Measurements from ENCODE around the gene SLC16A12.

The SLC16A12 gene

GRCh38 chr10:89521368-89521767 is 14.0 kb downstream of the SLC16A12 start:
- H3K9ac ChIP-seq (ENCODE audit: low read length): no peak overlapping the region
- H3K79me2 ChIP-seq (ENCODE audit: insufficient read depth, low read length): no peaks in the 10 kb centered on the region
- H2AFZ ChIP-seq (ENCODE audit: low read length): no peak overlapping the region
- no peaks in the 10 kb centered on the region for H4K20me1 ChIP-seq (ENCODE audit: insufficient read depth, low read length)
- no peaks in the 10 kb centered on the region for H3K27me3 ChIP-seq (ENCODE audit: insufficient read depth, low read length)
- no peaks in the 10 kb centered on the region for H3K36me3 ChIP-seq (ENCODE audit: insufficient read depth, low read length)
- no peak overlapping the region for H3K27ac ChIP-seq (ENCODE audit: low read depth, low read length, poor library complexity, severe bottlenecking)
- no peak overlapping the region for H3K4me2 ChIP-seq (ENCODE audit: low read length)
- H3K4me1 ChIP-seq (ENCODE audit: insufficient read depth, low read length, severe bottlenecking): no peaks in the 10 kb centered on the region
- no peaks in the 10 kb centered on the region for H3F3A ChIP-seq (ENCODE audit: insufficient read depth, low read length)
- no peak overlapping the region for H3K4me3 ChIP-seq (ENCODE audit: low read depth, low read length, poor library complexity, severe bottlenecking)
- H3K9me2 ChIP-seq (ENCODE audit: low read depth, low read length): no peaks in the 10 kb centered on the region
- no peak for TF ChIP-seq CTCF (IDR thresholded peaks at IDR 0.05; ENCODE audit: low read length)
- no peak for TF ChIP-seq EZH2 (IDR thresholded peaks at IDR 0.05; ENCODE audit: borderline replicate concordance, low read length)
- H3K9me3 ChIP-seq (ENCODE audit: low read length): no peaks in the 10 kb centered on the region

- no peaks in the 10 kb centered on the region for H3K4me1 ChIP-seq (ENCODE audit: insufficient read depth, low read length, severe bottlenecking)
- no peaks in the 10 kb centered on the region for H4K20me1 ChIP-seq (ENCODE audit: insufficient read depth, low read length)
- no peak overlapping the region for H3K9ac ChIP-seq (ENCODE audit: low read length)
- no peak overlapping the region for H3K4me2 ChIP-seq (ENCODE audit: low read length)
- no peaks in the 10 kb centered on the region for H3K79me2 ChIP-seq (ENCODE audit: insufficient read depth, low read length)
- H3K9me3 ChIP-seq (ENCODE audit: low read length): no peaks in the 10 kb centered on the region
- no peak overlapping the region for H3K27ac ChIP-seq (ENCODE audit: low read depth, low read length, poor library complexity, severe bottlenecking)
- H3K27me3 ChIP-seq (ENCODE audit: insufficient read depth, low read length): no peaks in the 10 kb centered on the region
- no peaks in the 10 kb centered on the region for H3K36me3 ChIP-seq (ENCODE audit: insufficient read depth, low read length)
- H2AFZ ChIP-seq (ENCODE audit: low read length): no peak overlapping the region
- H3F3A ChIP-seq (ENCODE audit: insufficient read depth, low read length): no peaks in the 10 kb centered on the region
- TF ChIP-seq EZH2 (IDR thresholded peaks at IDR 0.05; ENCODE audit: borderline replicate concordance, low read length) (no peak), CTCF (IDR thresholded peaks at IDR 0.05; ENCODE audit: low read length) (no peak)
- no peaks in the 10 kb centered on the region for H3K9me2 ChIP-seq (ENCODE audit: low read depth, low read length)
- no peak overlapping the region for H3K4me3 ChIP-seq (ENCODE audit: low read depth, low read length, poor library complexity, severe bottlenecking)
Measured at GRCh38 chr10:89520706-89521105, 14.7 kb downstream of the SLC16A12 start.

GRCh38 chr10:89518876-89519842 is 16.2 kb downstream of the SLC16A12 start:
- H3K9me2 ChIP-seq (ENCODE audit: low read depth, low read length): no peaks in the 10 kb centered on the region
- no peak for TF ChIP-seq CTCF (IDR thresholded peaks at IDR 0.05; ENCODE audit: low read length)
- TF ChIP-seq EZH2 (IDR thresholded peaks at IDR 0.05; ENCODE audit: borderline replicate concordance, low read length): no peak
- no peak overlapping the region for H2AFZ ChIP-seq (ENCODE audit: low read length)
- H3F3A ChIP-seq (ENCODE audit: insufficient read depth, low read length): no peaks in the 10 kb centered on the region
- H3K4me3 ChIP-seq (ENCODE audit: low read depth, low read length, poor library complexity, severe bottlenecking): no peak overlapping the region
- no peaks in the 10 kb centered on the region for H3K36me3 ChIP-seq (ENCODE audit: insufficient read depth, low read length)
- no peaks in the 10 kb centered on the region for H3K9me3 ChIP-seq (ENCODE audit: low read length)
- H4K20me1 ChIP-seq (ENCODE audit: insufficient read depth, low read length): no peaks in the 10 kb centered on the region
- no peaks in the 10 kb centered on the region for H3K4me1 ChIP-seq (ENCODE audit: insufficient read depth, low read length, severe bottlenecking)
- H3K79me2 ChIP-seq (ENCODE audit: insufficient read depth, low read length): no peaks in the 10 kb centered on the region
- H3K27ac ChIP-seq (ENCODE audit: low read depth, low read length, poor library complexity, severe bottlenecking): no peak overlapping the region
- H3K4me2 ChIP-seq (ENCODE audit: low read length): no peak overlapping the region
- H3K9ac ChIP-seq (ENCODE audit: low read length): no peak overlapping the region
- no peaks in the 10 kb centered on the region for H3K27me3 ChIP-seq (ENCODE audit: insufficient read depth, low read length)

Data from OCI-LY1 (cell line).